ENCODE results near the gene HAL.

GRCh38 chr12:95977764-95978305 is 18.3 kb downstream of the HAL start:
- TF ChIP-seq POLR2AphosphoS5 (IDR thresholded peaks at IDR 0.05; ENCODE audit: low read depth, low read length) (no peak), TAF1 (IDR thresholded peaks at IDR 0.05; ENCODE audit: borderline replicate concordance, insufficient read depth, low read length) (no peak), REST (IDR thresholded peaks at IDR 0.05; ENCODE audit: insufficient read depth in 1 of 2, low read depth in 2 of 2, low read length in 2 of 2) (no peak)
